Epithelial cell of esophagus (primary cell): ENCODE results near the gene ASF1B.

Experiments
- DNase-seq: peaks from one replicate; pipeline ENCODE4 v3.0.0; 2010; ENCODE audit warnings: low read depth
- H3K4me3 ChIP-seq: 2 replicates; pipeline ENCODE4 v1.5.1; 2011; ENCODE audit warnings: mild to moderate bottlenecking, low read length, control low read depth
- TF ChIP-seq, protein P1 (sequence below): IDR thresholded peaks from 2 replicates; pipeline ENCODE4 v1.5.1; 2011; ENCODE audit warnings: low read depth, mild to moderate bottlenecking, low read length, control low read depth, inconsistent platforms; ENCODE audit not compliant: insufficient read depth; ENCODE audit errors: missing control alignments

Gene ASF1B

DNA sequence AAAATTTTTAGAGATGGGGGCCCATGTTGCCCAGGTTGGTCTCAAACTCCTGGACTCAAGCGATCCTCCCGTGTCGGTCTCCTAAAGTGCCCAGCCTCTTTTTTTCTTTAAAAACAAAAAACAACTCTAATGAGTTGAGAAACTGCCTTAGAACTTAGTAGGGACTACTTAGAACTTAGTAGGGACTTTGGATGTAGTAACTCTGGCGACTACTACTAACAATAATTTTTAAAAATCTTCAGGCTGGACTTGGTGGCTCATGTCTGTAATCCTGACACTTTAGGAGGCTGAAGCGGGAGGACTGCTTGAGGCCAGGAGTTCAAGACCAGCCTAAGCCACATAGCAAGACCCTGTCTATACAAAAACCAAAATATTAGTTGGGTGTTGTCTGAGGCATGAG, 50.3 kb downstream of the ASF1B start:
- TF ChIP-seq, protein P1, sequence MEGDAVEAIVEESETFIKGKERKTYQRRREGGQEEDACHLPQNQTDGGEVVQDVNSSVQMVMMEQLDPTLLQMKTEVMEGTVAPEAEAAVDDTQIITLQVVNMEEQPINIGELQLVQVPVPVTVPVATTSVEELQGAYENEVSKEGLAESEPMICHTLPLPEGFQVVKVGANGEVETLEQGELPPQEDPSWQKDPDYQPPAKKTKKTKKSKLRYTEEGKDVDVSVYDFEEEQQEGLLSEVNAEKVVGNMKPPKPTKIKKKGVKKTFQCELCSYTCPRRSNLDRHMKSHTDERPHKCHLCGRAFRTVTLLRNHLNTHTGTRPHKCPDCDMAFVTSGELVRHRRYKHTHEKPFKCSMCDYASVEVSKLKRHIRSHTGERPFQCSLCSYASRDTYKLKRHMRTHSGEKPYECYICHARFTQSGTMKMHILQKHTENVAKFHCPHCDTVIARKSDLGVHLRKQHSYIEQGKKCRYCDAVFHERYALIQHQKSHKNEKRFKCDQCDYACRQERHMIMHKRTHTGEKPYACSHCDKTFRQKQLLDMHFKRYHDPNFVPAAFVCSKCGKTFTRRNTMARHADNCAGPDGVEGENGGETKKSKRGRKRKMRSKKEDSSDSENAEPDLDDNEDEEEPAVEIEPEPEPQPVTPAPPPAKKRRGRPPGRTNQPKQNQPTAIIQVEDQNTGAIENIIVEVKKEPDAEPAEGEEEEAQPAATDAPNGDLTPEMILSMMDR, result no peak
- no peak for DNase-seq
- no peak overlapping the region for H3K4me3 ChIP-seq

DNA sequence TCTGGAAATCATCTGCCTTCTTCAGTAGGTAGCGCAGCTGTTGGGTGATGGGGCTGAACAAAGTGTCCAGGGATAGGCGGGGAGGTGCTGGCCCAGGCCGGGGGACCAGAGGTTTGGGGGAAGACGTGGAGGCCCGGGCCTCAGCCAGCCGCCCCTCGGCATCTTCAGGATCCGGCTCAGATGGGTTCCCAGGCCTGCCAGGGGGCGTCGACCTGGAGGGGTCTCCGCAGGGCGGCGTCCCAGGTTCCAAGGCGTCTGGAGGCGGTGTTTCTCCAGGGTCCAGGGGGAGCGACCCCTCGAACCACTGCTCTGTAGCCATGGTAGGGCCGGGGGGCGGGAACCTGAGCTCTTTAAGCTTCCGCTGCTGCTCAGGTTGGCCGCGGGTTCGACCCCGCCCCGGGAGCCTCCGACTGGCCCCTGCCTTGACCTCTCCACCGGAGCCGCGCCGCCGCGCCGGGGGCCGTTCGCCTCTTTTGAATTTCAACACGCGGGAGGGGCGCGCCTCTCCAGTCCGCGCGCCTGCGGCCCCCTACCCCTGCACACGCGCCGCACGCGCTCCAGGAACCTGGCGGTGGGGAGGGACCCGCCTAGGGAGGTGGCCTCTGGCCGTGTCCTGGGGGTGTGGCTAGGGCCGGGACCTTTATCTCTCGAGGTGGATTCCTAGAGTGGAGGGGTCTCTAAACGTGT, 50.9 kb downstream of the ASF1B start, which contains the start of gene C19orf67:
Gene C19orf67, minus strand, starts transcription at position 475 of the 687 bp plus-strand sequence. Its CDS starts 156 bp downstream, at position 319.
- TF ChIP-seq, protein P1, result no peak
- DNase-seq, result no peak
- no peak within 1 kb of the TSS for H3K4me3 ChIP-seq

DNA sequence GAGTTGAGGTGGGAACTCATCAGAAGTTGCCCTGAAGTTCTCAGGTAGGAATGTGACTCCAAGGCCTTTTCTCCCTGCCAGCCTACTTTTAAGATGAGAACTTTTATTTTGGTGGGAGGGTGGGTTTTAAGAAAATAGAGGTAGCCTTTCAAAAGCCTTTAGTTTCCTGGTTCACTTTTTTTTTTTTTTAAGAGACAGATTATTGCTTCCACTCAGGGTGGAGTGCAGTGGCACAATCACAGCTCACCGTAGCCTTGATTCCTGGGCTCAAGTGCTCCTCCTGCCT, 53.8 kb downstream of the ASF1B start:
- DNase-seq, result no peak
- TF ChIP-seq, protein P1, result no peak
- H3K4me3 ChIP-seq, result peak overlapping the region; percentile 73

DNA sequence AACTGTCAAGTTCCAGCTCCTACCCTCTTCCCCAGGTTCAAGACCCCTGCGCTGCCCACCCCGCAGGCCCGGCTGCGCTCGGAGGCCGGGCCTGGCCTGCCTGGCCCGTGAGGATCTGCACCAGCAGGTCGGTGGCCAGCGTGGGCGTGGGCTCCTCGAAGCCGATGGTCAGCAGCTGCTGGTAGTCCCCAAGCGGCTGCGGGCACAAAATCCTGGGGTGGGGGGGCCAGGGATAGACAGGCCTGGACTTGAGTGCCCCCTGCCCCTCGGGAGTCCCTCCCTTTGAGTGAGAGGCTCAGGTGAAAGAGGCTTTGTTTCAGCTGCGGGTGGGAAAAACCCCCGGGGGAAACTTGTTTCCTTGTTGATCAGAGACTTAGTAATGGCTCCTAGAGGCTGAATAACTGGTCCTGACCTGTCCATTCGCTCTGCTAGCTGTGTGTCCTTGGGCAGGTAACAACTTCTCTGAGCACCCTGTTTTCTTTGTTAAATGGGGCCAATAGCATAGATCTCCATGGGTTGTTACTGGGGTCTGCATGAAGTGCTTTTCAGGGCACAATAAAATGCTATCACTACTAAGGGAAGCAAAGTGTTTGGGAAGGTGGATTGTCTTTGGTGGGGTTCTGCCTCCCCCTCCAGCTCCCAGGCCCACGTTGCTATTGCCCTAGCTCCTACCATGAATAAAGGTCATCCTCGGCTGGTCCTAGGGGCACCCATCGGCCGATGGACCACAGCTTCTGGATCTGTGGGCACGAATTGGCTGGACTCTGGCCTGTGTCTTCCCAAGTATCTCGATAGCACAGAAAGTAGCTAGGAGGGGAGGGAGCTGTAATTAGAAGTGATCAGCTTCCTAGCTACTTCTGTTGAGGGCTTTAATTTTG, 54.4 kb downstream of the ASF1B start:
- TF ChIP-seq, protein P1, result no peak
- H3K4me3 ChIP-seq, result peak overlapping the region; percentile 73
- peak; percentile 85 for DNase-seq

DNA sequence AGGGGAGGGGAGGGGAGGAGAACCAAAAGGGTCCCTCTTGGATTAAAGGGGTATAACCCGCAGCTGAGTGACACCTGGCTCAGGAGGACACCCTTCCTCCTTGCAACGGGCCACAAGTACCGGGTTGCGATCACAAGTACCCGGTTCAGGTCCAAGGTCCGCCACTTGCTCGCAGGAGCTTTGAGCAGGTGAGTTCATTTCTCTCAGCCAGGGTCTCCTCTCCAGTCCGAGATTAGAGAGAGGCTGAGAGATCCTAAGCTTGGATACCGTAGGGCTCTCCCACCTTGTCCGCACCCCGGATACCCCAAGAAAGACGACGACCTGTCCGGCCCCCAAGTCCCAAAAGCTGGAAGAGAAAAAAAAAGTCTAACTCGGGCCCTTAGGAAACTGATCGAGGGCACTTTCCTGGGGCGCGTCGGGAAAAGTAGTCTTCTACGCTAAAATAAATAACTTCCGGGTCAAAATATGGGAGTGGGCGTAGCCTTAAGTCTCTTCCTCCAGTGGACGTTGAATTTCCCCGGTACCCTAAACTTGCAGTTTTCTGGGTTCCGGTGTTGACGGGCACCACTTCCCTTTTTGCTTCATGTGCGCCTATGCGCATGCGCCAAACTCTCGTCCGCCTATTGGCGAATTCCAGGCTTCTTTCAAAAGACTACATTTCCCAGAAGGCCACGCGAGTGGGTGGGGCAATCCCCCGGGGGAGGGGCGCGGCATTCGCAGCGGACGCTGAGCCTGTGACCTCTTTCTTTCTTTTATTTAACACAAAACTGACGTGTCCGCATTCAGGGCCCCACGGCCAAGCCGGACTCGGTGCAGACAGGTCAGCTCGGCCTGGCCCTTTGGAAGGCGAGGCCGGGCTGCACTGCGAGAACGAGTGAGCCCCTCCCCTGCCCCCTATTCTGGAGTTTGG, 55.2 kb downstream of the ASF1B start:
- peak overlapping the region; percentile 73 for H3K4me3 ChIP-seq
- TF ChIP-seq, protein P1, result no peak
- peak; percentile 98 for DNase-seq

DNA sequence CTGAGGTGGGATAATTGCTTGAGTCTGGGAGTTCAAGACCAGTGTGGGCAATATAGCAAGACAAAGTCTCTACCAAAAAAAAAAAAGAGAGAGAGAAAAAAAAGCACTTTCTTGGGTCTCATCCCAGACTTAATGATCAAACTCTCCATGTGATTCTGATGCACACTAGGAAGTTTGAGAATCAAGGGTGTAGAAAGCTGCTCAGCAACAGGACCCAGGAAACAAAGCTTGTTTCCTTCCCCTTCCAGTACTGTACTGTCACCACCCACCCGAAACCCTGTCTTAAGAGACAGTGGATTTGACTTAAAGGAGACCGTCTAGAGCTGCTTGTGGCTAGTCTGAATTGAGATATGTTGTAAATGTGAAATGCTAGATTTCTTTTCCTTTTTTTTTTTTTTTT, 58.0 kb downstream of the ASF1B start:
- no peak for DNase-seq
- TF ChIP-seq, protein P1, result no peak
- H3K4me3 ChIP-seq, result no peak overlapping the region
